AG20443 (cell line): ENCODE measurements around the gene LIPA.

Source experiments
- DNase-seq: peaks from one replicate; pipeline ENCODE4 v3.0.0; 2012; ENCODE audit warnings: low spot score, mixed read lengths

The LIPA gene

GRCh38 chr10:89164920-89165319 is 86.7 kb downstream of the LIPA start:
- no peak for DNase-seq

- no peak for DNase-seq
Observed at GRCh38 chr10:89164080-89164479, 87.5 kb downstream of the LIPA start.
